GDM1 (cell line): ENCODE data around the gene RBM26.

Experiments
- DNase-seq: peaks from one replicate; lab custom pipeline; 2025; lab: John Stamatoyannopoulos, UW

The RBM26 gene

DNA sequence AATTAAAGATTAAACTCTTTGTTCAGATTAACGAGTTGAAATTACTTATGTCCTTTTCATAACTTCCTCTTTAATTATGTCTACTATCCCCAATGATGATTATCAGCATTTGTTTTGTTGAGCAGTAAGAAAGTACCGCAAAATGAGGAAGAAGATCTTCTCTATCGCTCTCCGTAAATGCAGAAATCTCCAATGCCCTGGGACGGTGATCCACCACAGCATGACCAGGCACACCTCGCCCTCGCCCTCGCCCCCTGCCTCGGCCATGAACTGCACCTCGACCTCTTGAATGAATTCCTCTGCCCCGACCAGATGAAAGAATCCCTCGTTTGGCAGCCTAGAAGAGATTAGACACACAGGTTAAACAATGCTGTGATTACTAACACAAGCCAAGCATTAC is 69.1 kb downstream of the RBM26 start:
- DNase-seq = no peak

GRCh38 chr13:79328510-79328909 is 77.5 kb downstream of the RBM26 start:
- DNase-seq = no peak

DNA sequence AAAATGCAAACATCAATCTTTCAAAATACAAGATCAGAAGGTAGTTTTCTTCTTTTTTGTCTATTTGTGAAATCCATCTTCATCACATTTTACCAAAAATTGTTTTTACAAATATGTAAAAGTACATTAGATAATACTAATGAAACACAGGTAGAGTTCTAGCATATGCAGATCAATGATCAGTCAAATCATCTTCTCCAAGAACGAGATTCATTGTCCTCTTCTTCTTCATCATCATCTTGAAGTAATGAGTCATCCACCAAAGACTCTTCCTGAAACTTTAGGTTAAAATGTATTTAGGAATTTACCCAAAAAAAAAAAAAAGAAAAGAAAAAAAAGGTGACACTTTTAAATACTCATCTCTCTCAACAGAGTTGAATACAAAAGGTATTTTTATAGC is 85.6 kb downstream of the RBM26 start:
- no peak for DNase-seq

- DNase-seq = no peak
Observed at GRCh38 chr13:79318664-79319063, 87.4 kb downstream of the RBM26 start.

DNA sequence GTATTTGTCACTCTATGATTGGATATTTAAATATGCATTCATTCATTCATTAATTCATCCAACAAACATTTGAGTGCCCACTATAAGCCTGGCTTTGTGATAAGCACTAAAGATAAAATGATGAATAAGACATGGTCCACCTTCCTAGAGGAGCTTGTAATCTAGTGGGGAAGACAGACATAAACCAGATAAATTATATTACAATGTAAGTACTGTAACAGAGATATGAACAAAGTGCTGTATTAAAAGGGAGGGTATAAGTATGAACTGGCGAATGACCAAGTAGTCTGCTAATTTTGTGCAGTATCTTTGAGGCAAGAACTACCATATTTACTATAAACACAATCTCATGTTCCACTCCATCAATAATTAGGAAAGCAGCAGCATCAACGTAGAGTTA is 88.2 kb downstream of the RBM26 start:
- no peak for DNase-seq

GRCh38 chr13:79314652-79315051 is 91.4 kb downstream of the RBM26 start:
- DNase-seq = no peak

- DNase-seq = no peak
Observed at GRCh38 chr13:79312340-79312855, 93.7 kb downstream of the RBM26 start.

- DNase-seq = no peak
Observed at GRCh38 chr13:79311386-79311785, 94.7 kb downstream of the RBM26 start.

- no peak for DNase-seq
Observed at GRCh38 chr13:79309690-79310089, 96.4 kb downstream of the RBM26 start.

- no peak for DNase-seq
Observed at GRCh38 chr13:79307866-79308298, 98.2 kb downstream of the RBM26 start.

DNA sequence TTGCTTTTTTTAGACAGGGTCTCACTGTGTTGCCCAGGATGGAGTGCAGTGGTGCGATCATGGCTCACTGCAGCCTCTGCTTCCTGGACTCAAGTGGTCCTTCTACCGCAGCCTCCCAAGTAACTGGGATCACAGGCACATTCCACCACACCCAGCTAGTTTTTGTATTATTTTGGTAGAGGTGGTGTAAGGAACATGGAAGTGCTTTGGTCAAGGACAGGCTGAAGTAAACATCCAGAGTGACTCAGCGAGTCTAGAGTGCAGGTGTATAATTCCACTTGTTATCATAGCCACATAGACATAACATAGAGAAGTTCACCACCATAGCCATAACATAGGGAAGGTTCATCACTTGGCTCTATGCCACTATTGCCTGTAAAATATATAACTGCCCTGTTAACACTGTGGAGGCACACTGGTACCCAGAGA is 98.6 kb downstream of the RBM26 start:
- no peak for DNase-seq

GRCh38 chr13:79306650-79307049 is 99.4 kb downstream of the RBM26 start:
- no peak for DNase-seq

GRCh38 chr13:79297128-79297527 is 108.9 kb downstream of the RBM26 start:
- DNase-seq = no peak

DNA sequence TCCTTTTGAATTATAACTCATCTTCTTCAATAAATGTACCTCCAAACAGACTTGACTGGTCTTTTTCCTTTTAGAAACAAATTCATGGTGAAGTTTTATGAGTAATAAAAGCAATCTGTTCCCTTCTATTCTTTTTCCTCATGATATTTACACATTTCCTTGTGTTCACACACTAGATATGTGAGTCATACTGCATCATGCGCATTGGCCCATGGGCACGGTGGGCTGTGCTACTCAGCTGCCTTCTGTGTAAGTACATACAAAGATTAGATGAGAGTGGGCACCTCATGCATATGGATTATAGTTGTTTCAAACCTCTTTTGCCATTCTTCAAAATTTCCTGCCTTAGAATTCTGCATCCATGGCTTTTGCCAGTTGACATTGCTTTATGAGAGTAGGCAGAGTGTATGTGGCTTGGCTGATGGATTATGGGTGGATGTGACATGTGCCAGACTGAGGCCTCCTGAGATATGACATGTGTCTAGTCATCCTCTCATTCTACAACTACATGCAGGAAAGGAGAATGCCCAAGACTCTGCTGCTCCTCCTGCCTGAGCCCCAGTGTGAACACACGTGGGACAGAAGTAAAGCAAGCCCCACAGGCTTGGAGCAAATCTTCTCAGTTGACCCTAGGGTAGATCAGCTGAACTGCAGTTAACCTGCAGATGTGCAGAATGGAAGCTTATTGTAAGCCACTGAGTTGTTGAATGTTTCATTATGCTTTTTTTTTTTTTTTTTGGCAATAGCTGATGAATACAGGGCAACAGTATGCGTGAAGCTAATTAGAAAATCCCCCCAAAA is 109.9 kb downstream of the RBM26 start:
- no peak for DNase-seq

- no peak for DNase-seq
Observed at GRCh38 chr13:79290595-79291244, 115.3 kb downstream of the RBM26 start.

DNA sequence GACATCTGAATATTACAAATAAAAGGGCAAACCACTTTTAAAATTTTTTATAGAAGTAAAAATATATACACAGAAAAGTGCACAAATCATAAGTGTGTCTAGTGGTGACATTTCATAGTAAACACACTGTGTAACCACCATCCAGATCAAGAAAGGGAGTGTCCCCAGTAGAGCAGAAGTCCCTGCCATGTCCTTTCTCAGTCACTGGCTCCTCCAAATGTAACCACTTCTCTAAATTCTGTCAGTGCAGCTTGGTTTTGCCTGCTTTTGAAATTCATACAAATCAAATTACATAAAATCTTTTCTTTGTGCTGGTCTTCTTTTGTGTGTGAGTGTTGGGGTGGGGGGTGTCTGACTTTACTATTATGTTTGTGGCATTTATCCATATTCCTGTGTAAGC is 116.5 kb downstream of the RBM26 start:
- DNase-seq = no peak

- no peak for DNase-seq
Observed at GRCh38 chr13:79287939-79288795, 117.9 kb downstream of the RBM26 start.

DNA sequence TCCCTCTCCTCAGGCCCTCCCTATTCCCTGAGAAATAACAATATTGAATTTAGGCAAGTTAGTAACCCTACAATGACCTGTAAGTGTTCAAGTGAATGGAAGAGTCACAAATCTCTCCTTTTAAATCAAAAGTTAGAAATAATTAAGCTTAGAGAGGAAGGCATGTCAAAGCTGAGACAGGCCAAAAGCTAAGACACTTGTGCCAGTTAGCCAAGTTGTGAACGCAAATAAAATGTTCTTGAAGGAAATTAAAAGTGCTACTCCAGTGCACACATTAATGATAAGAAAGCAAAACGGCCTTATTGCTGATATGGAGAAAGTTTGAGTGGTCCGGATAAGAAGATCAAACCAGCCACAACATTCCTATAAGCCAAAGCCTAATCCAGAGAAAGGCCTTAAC is 120.9 kb downstream of the RBM26 start:
- DNase-seq = no peak

DNA sequence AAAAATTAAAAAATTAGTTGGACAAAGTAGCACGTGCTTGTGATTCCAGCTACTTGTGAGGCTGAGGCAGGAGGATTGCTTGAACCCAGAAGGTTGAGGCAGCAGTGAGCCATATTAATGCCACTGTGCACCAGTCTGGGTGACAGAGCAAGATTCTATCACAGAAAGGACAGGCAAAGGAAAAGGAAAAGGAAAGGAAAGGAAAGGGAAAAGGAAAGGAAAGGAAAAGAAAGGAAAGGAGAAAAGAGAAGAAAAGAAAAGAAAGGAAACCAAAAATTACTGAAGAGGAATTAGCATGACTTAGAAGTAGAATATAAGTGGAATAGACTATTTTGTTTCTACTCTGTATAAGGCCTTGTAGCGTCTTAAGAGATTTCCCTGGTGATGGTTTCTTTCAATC is 122.3 kb downstream of the RBM26 start:
- DNase-seq = no peak

DNA sequence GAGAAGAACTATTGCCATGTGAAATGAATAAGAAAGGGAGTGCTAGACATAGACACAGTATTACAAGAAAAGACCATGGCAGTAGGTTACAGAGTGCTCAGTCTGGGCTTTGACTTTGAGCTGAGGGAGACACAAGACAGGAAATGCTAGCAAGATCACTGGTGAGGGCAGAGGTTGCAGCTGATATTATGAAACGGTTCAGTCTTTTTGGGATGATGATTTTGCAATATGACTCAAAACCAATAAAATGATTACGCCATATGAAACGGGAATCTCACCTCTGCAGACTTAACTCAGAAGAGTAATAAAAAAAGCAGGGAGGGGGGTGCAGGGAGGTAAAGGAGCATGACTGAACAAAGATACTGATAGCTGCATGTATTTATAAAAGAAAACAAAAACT is 123.1 kb downstream of the RBM26 start:
- no peak for DNase-seq

- no peak for DNase-seq
Observed at GRCh38 chr13:79282508-79282907, 123.5 kb downstream of the RBM26 start.

DNA sequence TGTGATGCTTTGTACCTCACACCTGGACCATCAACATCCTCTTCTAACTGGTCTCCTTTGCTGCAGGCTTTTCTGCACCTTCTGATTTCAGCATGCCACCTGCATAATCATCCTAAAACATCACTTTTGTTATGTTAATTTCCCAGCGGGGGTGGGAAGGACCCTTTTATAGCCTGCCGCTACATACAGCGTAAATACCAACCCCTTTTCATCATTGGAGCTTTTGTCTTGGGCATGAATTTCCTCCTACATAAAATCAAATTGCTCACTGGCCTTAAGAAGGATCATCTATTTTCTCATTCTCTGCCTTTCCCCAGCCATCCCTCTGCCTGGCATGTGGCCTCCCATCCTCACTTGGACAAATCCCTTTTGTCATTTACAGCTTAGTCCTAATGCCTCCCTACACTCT is 124.7 kb downstream of the RBM26 start:
- no peak for DNase-seq
